IMR-90 (cell line): ENCODE data around the gene LRRTM3. TPM values are rescaled to one million over a fixed set of nuclear protein-coding genes. Genes with fewer than 3 reads are reported as not detected.

Experiments
- ATAC-seq: fragments of 200-7000 bp; cut with Tn5 transposase; 2 replicates; pipeline ENCODE4 v1.9.1; 2020; ENCODE audit warnings: low read depth, mild to moderate bottlenecking, moderate library complexity
- BruUV-seq: library from RNA; stranded (reverse); fragments of 400-500 nt; replicated peaks from 2 replicates; lab custom pipeline; 2021; lab: Mats Ljungman, UMichigan
- CTCF ChIA-PET: fragments of 300-600 bp; formaldehyde crosslinking; extraction: SDS; loops from one replicate; lab custom pipeline; 2021; ENCODE audit warnings: antibody characterized with exemption; lab: Yijun Ruan, JAX
- POLR2A ChIA-PET: fragments of 300-600 bp; sonication (Branson Sonifier 250); formaldehyde crosslinking; loops from one replicate; lab custom pipeline; 2022; ENCODE audit warnings: antibody characterized with exemption; ENCODE audit not compliant: unreplicated experiment; lab: Charles Lee
- DNase-seq: peaks from one replicate; pipeline ENCODE4 v3.0.0; 2013
- H2AFZ ChIP-seq: replicated peaks from 2 replicates; pipeline ENCODE3; 2013; ENCODE audit warnings: low read length, mild to moderate bottlenecking; ENCODE audit not compliant: poor library complexity
- H2AK5ac ChIP-seq: 2 replicates; pipeline ENCODE4 v1.6.1; 2013; ENCODE audit warnings: low read depth, low read length, inconsistent platforms
- H2AK9ac ChIP-seq: replicated peaks from 2 replicates; pipeline ENCODE3; 2013; ENCODE audit warnings: mild to moderate bottlenecking, low read depth, low read length, moderate library complexity; ENCODE audit not compliant: poor library complexity
- H2BK120ac ChIP-seq: 2 replicates; pipeline ENCODE4 v1.6.1; 2013; ENCODE audit warnings: low read depth, low read length, inconsistent platforms
- H2BK15ac ChIP-seq: 3 replicates; pipeline ENCODE4 v1.6.1; 2013; ENCODE audit warnings: low read depth, low read length, inconsistent platforms
- H2BK20ac ChIP-seq: 2 replicates; pipeline ENCODE4 v1.6.1; 2013; ENCODE audit warnings: low read depth, mild to moderate bottlenecking, inconsistent platforms, low read length, moderate library complexity
- H2BK5ac ChIP-seq: 2 replicates; pipeline ENCODE4 v1.6.1; 2013; ENCODE audit warnings: mild to moderate bottlenecking, low read depth, low read length, inconsistent platforms; ENCODE audit not compliant: poor library complexity, severe bottlenecking
- H3K14ac ChIP-seq: replicated peaks from 2 replicates; pipeline ENCODE4 v1.6.1; 2013; ENCODE audit warnings: low read depth, low read length, inconsistent platforms
- H3K18ac ChIP-seq: 2 replicates; pipeline ENCODE4 v1.6.1; 2013; ENCODE audit warnings: low read depth, low read length, control low read depth
- H3K23ac ChIP-seq: 2 replicates; pipeline ENCODE4 v1.6.1; 2013; ENCODE audit warnings: low read depth, low read length, inconsistent platforms
- H3K27ac ChIP-seq: 2 replicates; pipeline ENCODE4 v1.5.1; 2013; ENCODE audit warnings: mild to moderate bottlenecking, control low read depth, low read length; ENCODE audit not compliant: insufficient read depth
- H3K27me3 ChIP-seq: 2 replicates; pipeline ENCODE4 v1.6.1; 2013; ENCODE audit warnings: low read length; ENCODE audit not compliant: control insufficient read depth, insufficient read depth
- H3K36me3 ChIP-seq: 2 replicates; pipeline ENCODE4 v1.6.1; 2013; ENCODE audit warnings: low read length, mixed read lengths; ENCODE audit not compliant: control insufficient read depth, insufficient read depth
- H3K4ac ChIP-seq: 2 replicates; pipeline ENCODE4 v1.6.1; 2013; ENCODE audit warnings: low read depth, low read length, inconsistent platforms
- H3K4me1 ChIP-seq: 2 replicates; pipeline ENCODE4 v1.6.1; 2013; ENCODE audit warnings: low read length, mixed read lengths; ENCODE audit not compliant: control insufficient read depth, insufficient read depth
- H3K4me2 ChIP-seq: 2 replicates; pipeline ENCODE4 v1.6.1; 2013; ENCODE audit warnings: low read depth, mild to moderate bottlenecking, control low read depth, low read length, moderate library complexity
- H3K4me3 ChIP-seq: 2 replicates; pipeline ENCODE4 v1.5.1; 2013; ENCODE audit warnings: low read depth, mild to moderate bottlenecking, control low read depth, low read length, moderate library complexity; ENCODE audit not compliant: insufficient read depth
- H3K56ac ChIP-seq: 2 replicates; pipeline ENCODE4 v1.6.1; 2013; ENCODE audit warnings: low read length, inconsistent platforms; ENCODE audit not compliant: insufficient read depth; ENCODE audit errors: extremely low read depth
- H3K79me1 ChIP-seq, 2 experiments: 2 replicates each; pipeline ENCODE4 v1.6.1; 2013; ENCODE audit warnings: low read length in 2 of 2, inconsistent platforms in 1 of 2, low read depth in 1 of 2
- H3K9ac ChIP-seq: 2 replicates; pipeline ENCODE4 v1.6.1; 2013; ENCODE audit warnings: low read depth, low read length, control low read depth
- H3K9me1 ChIP-seq: 2 replicates; pipeline ENCODE4 v1.6.1; 2013; ENCODE audit warnings: low read length, inconsistent platforms; ENCODE audit not compliant: insufficient read depth
- H3K9me3 ChIP-seq: 2 replicates; pipeline ENCODE4 v1.6.1; 2013; ENCODE audit warnings: low read length; ENCODE audit not compliant: control insufficient read depth, insufficient read depth
- H4K20me1 ChIP-seq: 2 replicates; pipeline ENCODE4 v1.6.1; 2013; ENCODE audit warnings: low read length, inconsistent platforms; ENCODE audit not compliant: insufficient read depth
- H4K5ac ChIP-seq: 2 replicates; pipeline ENCODE4 v1.6.1; 2013; ENCODE audit warnings: mild to moderate bottlenecking, low read depth, low read length, control low read depth
- H4K8ac ChIP-seq, 2 experiments: 2 replicates each; pipeline ENCODE4 v1.6.1; 2013; ENCODE audit warnings: low read depth in 2 of 2, low read length in 2 of 2, control low read depth in 1 of 2, inconsistent platforms in 1 of 2
- H4K91ac ChIP-seq: 2 replicates; pipeline ENCODE4 v1.6.1; 2013; ENCODE audit warnings: low read depth, low read length, inconsistent platforms; ENCODE audit not compliant: insufficient read depth
- BHLHE40 ChIP-seq: fragments of 150-350 bp; IDR thresholded peaks from 2 replicates; pipeline ENCODE4 v1.6.1; 2016; ENCODE audit warnings: mild to moderate bottlenecking, low read depth, low read length
- CHD1 ChIP-seq: IDR thresholded peaks from 2 replicates; pipeline ENCODE4 v1.6.1; 2012; ENCODE audit warnings: low read depth, low read length, improper control_type of control experiment
- MAFK ChIP-seq: IDR thresholded peaks from 2 replicates; pipeline ENCODE4 v1.6.1; 2012; ENCODE audit warnings: low read depth, low read length, improper control_type of control experiment
- MAZ ChIP-seq: IDR thresholded peaks from 2 replicates; pipeline ENCODE4 v1.6.1; 2012; ENCODE audit warnings: low read depth, mild to moderate bottlenecking, low read length, improper control_type of control experiment, moderate library complexity, borderline replicate concordance
- NFE2L2 ChIP-seq: fragments of 150-350 bp; IDR thresholded peaks from 2 replicates; pipeline ENCODE4 v1.6.1; 2016; ENCODE audit warnings: low read depth, mild to moderate bottlenecking, low read length
- POLR2A ChIP-seq: IDR thresholded peaks from 2 replicates; pipeline ENCODE4 v1.6.1; 2012; ENCODE audit warnings: mild to moderate bottlenecking, low read depth, low read length
- RAD21 ChIP-seq: IDR thresholded peaks from 2 replicates; pipeline ENCODE4 v1.6.1; 2012; ENCODE audit warnings: low read length, improper control_type of control experiment
- RFX5 ChIP-seq: IDR thresholded peaks from 2 replicates; pipeline ENCODE4 v1.8.0; 2012; ENCODE audit warnings: low read depth, mild to moderate bottlenecking, low read length, moderate library complexity
- SMC3 ChIP-seq: fragments of 150-350 bp; IDR thresholded peaks from 2 replicates; pipeline ENCODE4 v1.6.1; 2016; ENCODE audit warnings: low read depth, mild to moderate bottlenecking, antibody characterized with exemption, low read length, moderate library complexity
- WGBS, 2 experiments: methylation state at CpG; one replicate each; pipeline versions ENCODE4 v1.1.5 to v1.1.7; 2013; ENCODE audit warnings: missing lambda C conversion rate in 2 of 2; ENCODE audit not compliant: insufficient read length in 1 of 2; ENCODE audit errors: extremely low coverage in 2 of 2; 5-methylcytosine and 5-hydroxymethylcytosine counted together
- dilution Hi-C: fragments of 300-500 bp; cut with HindIII; formaldehyde crosslinking; loops from one replicate; pipeline ENCODE4 v1.14.3; 2018; ENCODE audit warnings: low sequenced_read_pairs; ENCODE audit not compliant: unreplicated experiment
- in situ Hi-C: fragments of 300-500 bp; cut with MboI; formaldehyde crosslinking; loops from 3 replicates; pipeline ENCODE4 v1.14.3; 2019; ENCODE audit warnings: low sequenced_read_pairs, inconsistent platforms, mixed read lengths
- intact Hi-C: fragments of 100-400 bp; cut with micrococcal nuclease; formaldehyde crosslinking; loops from 2 replicates; pipeline ENCODE4 v1.10.0; 2022
- polyA plus RNA-seq, 3 experiments: library from polyadenylated mRNA; depleted of rRNA; stranded (reverse); fragments of >200 nt; gene quantifications; 2 replicates each; pipeline ENCODE4 v1.2.3, GENCODE V29; 2012; ENCODE audit warnings: low replicate concordance in 1 of 3
- total RNA-seq: library from RNA; depleted of rRNA; stranded (reverse); fragments of >200 nt; gene quantifications from 2 replicates; pipeline ENCODE4 v1.2.3, GENCODE V29; 2012
- TF ChIP-seq, protein P1 (sequence below): fragments of 150-350 bp; IDR thresholded peaks from 2 replicates; pipeline ENCODE4 v1.6.1; 2016; ENCODE audit warnings: low read depth, mild to moderate bottlenecking, low read length, moderate library complexity, borderline replicate concordance

The LRRTM3 gene
- total and polyA plus RNA-seq, 2 of the 4 experiments (the other 2 are of a cell fraction), result under 0.01 TPM; not detected in 1

- H3K4me3 ChIP-seq, result no peak overlapping the region
- no peak overlapping the region for H3K14ac ChIP-seq
- DNase-seq (no peak), ATAC-seq (no peak)
- no peak overlapping the region for H2BK15ac ChIP-seq
- ChIA-PET POLR2A (no interaction called here), CTCF (interaction anchor here (0.7 kb wide), 1 partner anchor 50 kb away, joined by 3 read pairs; no protein-coding TSS in a partner anchor)
- no peak overlapping the region for H3K56ac ChIP-seq
- no CpG with 5 or more reads among the region's 3 CpGs for WGBS, 2 experiments
- intact Hi-C loops (no loop called here), dilution Hi-C loops (no loop called here), in situ Hi-C loops (no loop called here)
- H4K20me1 ChIP-seq, result no peaks in the 10 kb centered on the region
- H4K8ac ChIP-seq, result no peak overlapping the region
- no peak overlapping the region for H3K9ac ChIP-seq
- no peak overlapping the region for H2AK5ac ChIP-seq
- H3K4me2 ChIP-seq, result no peak overlapping the region
- BruUV-seq, result no TSS peak
- H3K9me1 ChIP-seq, result no peaks in the 10 kb centered on the region
- no peak overlapping the region for H4K91ac ChIP-seq
- no peaks in the 10 kb centered on the region for H3K79me1 ChIP-seq
- H3K23ac ChIP-seq, result no peak overlapping the region
- H3K18ac ChIP-seq, result no peak overlapping the region
- no peak overlapping the region for H3K27ac ChIP-seq
- H3K27me3 ChIP-seq, result no peaks in the 10 kb centered on the region
- no peak overlapping the region for H2BK20ac ChIP-seq
- no peaks in the 10 kb centered on the region for H3K4me1 ChIP-seq
- H2AK9ac ChIP-seq, result no peak overlapping the region
- no peak overlapping the region for H4K5ac ChIP-seq
- H2BK120ac ChIP-seq, result no peak overlapping the region
- no peaks in the 10 kb centered on the region for H3K36me3 ChIP-seq
- H2AFZ ChIP-seq, result no peak overlapping the region
- no peak overlapping the region for H2BK5ac ChIP-seq
- TF ChIP-seq CHD1 (no peak), RFX5 (no peak), SMC3 (no peak), BHLHE40 (no peak), RAD21 (no peak), NFE2L2 (no peak), MAFK (no peak), POLR2A (no peak), MAZ (no peak)
- TF ChIP-seq, protein P1, sequence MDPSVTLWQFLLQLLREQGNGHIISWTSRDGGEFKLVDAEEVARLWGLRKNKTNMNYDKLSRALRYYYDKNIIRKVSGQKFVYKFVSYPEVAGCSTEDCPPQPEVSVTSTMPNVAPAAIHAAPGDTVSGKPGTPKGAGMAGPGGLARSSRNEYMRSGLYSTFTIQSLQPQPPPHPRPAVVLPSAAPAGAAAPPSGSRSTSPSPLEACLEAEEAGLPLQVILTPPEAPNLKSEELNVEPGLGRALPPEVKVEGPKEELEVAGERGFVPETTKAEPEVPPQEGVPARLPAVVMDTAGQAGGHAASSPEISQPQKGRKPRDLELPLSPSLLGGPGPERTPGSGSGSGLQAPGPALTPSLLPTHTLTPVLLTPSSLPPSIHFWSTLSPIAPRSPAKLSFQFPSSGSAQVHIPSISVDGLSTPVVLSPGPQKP, result no peak
- no peaks in the 10 kb centered on the region for H3K9me3 ChIP-seq
- no peak overlapping the region for H3K4ac ChIP-seq
Measured at GRCh38 chr10:66981361-66982052, 55.7 kb downstream of the LRRTM3 start.
